ENCODE results near the gene MRPL36. TPM values are rescaled to one million over a fixed set of nuclear protein-coding genes. Genes with fewer than 3 reads are reported as not detected.
A peak's percentile ranks its signal among the peaks of the same experiment; 100 is the strongest.
"Not testable (repeated sequence)": the region's sequence is repeated elsewhere in the genome, so short reads cannot be mapped to it uniquely, and the experiment has no call there.

The MRPL36 gene
- total RNA-seq (2014; rRNA removed; shearing (Covaris generic)) = 134 and 149 TPM in 2 replicates
- 105 and 108 TPM in 2 replicates for polyA plus RNA-seq (2015; cell fraction: cytosol; rRNA removed)
- polyA plus RNA-seq (2015; cell fraction: nucleus; rRNA removed) = 48.5 and 52.8 TPM in 2 replicates

GRCh38 chr5:1799602-1800471 lies at the start of gene MRPL36:
TSS of gene MRPL36 (minus strand) at chr5:1799837. CDS start at chr5:1798935, 902 bp downstream.
- peak; percentile 91 for DNase-seq (ENCODE audit: low read depth)

- DNase-seq (ENCODE audit: low read depth) = no peak
Observed at GRCh38 chr5:1847611-1848010, 48.0 kb upstream of the MRPL36 start.

DNA sequence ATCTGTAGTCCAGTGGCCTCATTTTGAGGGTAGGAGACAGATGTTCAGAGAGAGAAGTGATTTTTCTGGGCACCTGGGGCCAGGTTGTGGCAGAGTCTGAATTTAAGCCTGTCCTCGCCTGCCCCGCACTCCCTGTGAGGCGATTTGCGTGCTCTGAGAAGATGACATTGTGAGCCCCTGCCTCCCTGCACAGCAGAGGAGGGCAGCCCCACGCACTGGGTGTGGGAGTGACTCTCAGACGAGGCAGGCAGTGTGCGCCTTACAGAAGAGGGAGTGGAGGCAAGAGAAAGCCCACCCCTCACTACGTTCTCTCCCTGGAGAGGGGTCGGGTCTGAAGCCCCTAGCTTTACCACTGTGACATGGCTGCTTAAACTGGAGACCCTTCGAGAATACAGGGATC lies 47.4 kb upstream of the MRPL36 start:
- no peak for DNase-seq (ENCODE audit: low read depth)

GRCh38 chr5:1846583-1846982 lies 46.9 kb upstream of the MRPL36 start:
- DNase-seq (ENCODE audit: low read depth) = no peak

- DNase-seq (ENCODE audit: low read depth) = no peak
Observed at GRCh38 chr5:1845696-1846095, 46.1 kb upstream of the MRPL36 start.

GRCh38 chr5:1844708-1845436 lies 45.2 kb upstream of the MRPL36 start:
- DNase-seq (ENCODE audit: low read depth) = no peak

DNA sequence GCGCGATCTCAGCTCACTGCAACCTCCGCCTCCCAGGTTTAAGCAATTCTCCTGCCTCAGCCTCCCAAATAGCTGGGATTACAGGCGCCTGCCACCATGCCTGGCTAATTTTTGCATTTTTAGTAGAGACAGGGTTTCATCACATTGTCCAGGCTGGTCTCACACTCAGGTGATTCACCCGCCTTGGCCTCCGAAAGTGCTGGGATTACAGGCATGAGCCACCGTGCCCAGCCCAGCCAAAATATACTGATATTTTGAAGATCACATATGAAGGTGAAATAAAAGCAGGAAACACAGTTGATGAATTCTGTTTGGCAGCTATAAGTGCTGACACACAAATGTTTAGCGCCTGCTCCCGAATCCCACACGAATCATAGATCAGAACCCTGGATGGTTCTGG lies 44.1 kb upstream of the MRPL36 start:
- not testable (repeated sequence) for DNase-seq (ENCODE audit: low read depth)

- DNase-seq (ENCODE audit: low read depth) = no peak
Observed at GRCh38 chr5:1842004-1842819, 42.6 kb upstream of the MRPL36 start.

GRCh38 chr5:1840741-1841521 lies 41.3 kb upstream of the MRPL36 start:
- DNase-seq (ENCODE audit: low read depth) = no peak

DNA sequence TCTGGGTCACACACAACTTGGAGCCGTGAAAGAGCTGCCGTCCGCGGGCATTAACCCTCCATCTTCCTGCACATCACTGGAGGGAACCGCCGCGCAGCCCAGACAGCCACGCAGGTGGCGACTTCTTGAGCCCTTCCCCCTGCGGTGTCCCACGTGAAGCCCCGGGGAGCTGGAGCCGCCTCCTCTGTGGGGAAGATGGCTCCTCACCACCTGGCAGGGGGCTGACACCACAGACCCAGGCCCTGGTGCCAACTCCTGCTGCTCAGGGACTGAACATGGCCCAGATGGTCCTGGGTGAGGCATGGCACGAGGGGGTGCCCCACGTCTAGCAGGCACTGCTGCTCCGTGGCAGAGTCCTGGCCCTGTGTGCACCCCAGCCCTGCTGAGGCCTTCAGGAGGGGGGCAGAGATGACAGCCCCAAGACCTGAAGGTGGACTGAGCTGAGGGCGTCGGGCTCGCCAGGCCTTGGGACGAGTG lies 40.5 kb upstream of the MRPL36 start:
- no peak for DNase-seq (ENCODE audit: low read depth)

DNA sequence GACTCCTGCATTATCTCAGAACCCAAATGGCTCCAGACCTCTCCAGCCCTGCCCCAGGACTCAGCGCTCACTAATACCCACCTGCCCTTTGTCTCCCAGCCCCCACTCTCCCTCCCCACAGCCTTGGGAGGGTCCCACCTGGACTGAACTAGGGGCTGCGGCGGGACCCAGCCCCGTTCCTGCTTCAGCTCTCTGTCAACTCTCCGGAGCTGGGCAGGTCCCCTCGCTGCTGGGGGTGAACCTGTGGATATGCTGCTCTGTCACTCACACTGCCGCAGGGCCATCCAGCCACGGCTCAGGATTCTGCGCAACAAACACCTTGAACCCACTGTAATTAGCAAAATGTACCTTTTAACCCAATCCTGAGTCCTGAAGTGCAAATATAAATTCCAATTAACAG lies 38.4 kb upstream of the MRPL36 start:
- DNase-seq (ENCODE audit: low read depth) = no peak

GRCh38 chr5:1836891-1837880 lies 37.5 kb upstream of the MRPL36 start:
- DNase-seq (ENCODE audit: low read depth) = no peak

DNA sequence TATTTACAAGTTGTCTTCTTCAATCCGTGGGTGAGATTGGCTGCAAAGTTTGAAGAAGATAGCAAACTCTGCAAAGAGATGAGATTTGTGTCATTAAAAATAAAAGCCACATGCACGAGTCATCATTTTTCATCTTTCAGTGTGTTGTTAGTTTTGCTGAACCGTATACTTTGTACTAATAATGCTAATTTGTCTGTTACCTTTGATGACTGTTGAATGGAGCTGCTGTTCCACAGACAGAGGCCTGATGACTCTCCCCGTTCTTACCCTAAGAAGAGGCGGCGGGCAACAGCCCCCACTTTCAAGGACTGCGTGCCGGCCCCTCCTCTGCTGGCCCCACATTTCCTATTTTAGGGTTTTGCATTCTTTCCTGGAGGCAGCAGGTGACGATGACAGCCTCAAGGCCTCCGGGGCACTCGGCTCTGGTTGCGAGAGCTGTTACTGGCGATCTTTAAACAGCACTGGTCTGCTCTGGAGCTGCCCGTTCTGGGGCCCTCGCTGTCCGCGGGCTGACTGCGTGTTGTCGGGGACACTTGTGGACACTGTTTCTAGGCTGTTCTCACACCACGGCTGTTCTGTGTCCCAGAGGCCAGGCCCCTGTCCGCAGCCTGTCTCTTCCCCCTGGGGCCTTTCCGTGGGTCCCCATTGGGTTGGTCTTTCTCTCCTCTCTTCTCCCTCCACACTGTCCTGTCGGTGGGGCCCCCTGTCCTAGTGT lies 36.7 kb upstream of the MRPL36 start:
- DNase-seq (ENCODE audit: low read depth) = no peak

- DNase-seq (ENCODE audit: low read depth) = no peak
Observed at GRCh38 chr5:1835431-1835830, 35.8 kb upstream of the MRPL36 start.

- DNase-seq (ENCODE audit: low read depth) = no peak
Observed at GRCh38 chr5:1834721-1835429, 35.2 kb upstream of the MRPL36 start.

DNA sequence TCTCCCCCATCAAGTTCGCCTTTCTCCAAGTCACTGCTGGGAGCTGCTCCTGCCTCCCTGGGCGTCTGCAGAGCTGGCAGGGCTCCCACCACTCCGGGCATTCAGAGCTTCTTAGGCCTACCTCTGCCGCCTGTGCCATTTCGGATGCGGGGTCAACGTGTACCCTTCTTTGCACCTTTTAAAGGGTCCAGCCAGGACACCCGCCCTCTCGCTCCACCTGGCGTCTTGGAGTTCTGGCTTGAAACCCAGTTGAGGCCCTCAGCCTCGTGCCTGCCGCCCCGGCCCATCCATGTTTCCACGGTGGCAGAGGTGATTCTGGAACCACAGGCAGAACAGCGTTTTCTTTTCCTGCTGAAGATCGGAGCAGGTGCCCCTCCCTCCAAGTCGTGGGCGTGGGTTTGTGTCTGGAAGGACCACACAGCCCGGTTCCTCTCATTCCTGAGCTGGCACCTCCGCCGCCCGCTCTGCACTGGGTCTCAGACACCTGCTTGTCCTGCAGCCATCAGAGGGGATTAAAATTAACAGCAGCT lies 34.5 kb upstream of the MRPL36 start:
- no peak for DNase-seq (ENCODE audit: low read depth)

GRCh38 chr5:1833264-1834021 lies 33.8 kb upstream of the MRPL36 start:
- no peak for DNase-seq (ENCODE audit: low read depth)
